ENCODE measurements around the gene THSD8.

DNA sequence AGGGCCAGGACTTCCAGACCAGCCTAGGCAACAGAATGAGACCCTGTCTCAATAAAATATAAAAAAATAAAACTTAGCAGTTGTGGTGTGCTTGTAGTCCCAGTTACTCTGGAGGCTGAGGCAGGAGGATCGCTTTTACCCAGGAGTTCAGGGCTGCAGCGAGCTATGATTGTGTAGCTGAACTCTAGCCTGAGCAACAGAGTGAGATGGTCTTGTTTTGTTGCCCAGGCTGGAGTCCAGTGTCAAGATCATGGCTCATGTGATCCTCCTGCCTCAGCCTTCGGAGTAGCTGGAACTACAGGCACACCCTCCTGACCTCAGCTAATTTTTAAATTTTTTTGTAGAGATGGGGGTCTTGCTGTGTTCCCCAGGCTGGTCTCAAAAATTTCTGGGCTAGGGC is 14.9 kb upstream of the THSD8 start:
- TF ChIP-seq, protein P1, sequence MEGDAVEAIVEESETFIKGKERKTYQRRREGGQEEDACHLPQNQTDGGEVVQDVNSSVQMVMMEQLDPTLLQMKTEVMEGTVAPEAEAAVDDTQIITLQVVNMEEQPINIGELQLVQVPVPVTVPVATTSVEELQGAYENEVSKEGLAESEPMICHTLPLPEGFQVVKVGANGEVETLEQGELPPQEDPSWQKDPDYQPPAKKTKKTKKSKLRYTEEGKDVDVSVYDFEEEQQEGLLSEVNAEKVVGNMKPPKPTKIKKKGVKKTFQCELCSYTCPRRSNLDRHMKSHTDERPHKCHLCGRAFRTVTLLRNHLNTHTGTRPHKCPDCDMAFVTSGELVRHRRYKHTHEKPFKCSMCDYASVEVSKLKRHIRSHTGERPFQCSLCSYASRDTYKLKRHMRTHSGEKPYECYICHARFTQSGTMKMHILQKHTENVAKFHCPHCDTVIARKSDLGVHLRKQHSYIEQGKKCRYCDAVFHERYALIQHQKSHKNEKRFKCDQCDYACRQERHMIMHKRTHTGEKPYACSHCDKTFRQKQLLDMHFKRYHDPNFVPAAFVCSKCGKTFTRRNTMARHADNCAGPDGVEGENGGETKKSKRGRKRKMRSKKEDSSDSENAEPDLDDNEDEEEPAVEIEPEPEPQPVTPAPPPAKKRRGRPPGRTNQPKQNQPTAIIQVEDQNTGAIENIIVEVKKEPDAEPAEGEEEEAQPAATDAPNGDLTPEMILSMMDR (IDR thresholded peaks at IDR 0.05): no peak
- TF ChIP-seq EZH2 (IDR thresholded peaks at IDR 0.05; ENCODE audit: borderline replicate concordance, insufficient read depth, low read depth, low read length, poor library complexity, severe bottlenecking): no peak
